GM10266 (cell line): ENCODE data around the gene SEC14L1.
"Not testable (repeated sequence)": the region's sequence is repeated elsewhere in the genome, so short reads cannot be mapped to it uniquely, and the experiment has no call there.

Source experiments
- DNase-seq: peaks from one replicate; pipeline ENCODE4 v3.0.0; 2012; ENCODE audit errors: extremely low spot score
- TF ChIP-seq, protein P1 (sequence below): IDR thresholded peaks from 2 replicates; pipeline ENCODE4 v1.5.1; 2012; ENCODE audit warnings: mild to moderate bottlenecking, low read depth; ENCODE audit not compliant: control insufficient read depth, insufficient read depth; ENCODE audit errors: missing control alignments

SEC14L1 gene

DNA sequence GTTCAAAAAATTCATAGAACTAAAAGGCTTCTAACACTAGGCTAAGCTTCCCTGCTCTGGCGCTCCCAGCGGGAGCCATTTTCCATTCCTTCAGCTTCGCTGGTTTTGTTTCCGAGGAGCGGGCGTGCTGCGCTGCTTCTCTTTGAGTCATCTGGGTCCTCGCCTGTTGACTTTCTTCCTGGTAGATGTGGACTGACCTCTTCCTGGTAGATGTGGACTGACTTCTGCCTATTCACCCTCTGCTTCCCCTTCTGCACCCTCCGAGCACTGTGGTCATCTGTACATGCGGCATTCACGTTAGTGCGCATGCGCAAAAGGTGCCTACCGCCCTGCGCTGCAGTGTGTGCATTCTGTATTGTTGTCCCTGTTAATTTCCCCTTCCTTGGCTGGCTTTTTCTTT is 40.8 kb upstream of the SEC14L1 start:
- TF ChIP-seq, protein P1, sequence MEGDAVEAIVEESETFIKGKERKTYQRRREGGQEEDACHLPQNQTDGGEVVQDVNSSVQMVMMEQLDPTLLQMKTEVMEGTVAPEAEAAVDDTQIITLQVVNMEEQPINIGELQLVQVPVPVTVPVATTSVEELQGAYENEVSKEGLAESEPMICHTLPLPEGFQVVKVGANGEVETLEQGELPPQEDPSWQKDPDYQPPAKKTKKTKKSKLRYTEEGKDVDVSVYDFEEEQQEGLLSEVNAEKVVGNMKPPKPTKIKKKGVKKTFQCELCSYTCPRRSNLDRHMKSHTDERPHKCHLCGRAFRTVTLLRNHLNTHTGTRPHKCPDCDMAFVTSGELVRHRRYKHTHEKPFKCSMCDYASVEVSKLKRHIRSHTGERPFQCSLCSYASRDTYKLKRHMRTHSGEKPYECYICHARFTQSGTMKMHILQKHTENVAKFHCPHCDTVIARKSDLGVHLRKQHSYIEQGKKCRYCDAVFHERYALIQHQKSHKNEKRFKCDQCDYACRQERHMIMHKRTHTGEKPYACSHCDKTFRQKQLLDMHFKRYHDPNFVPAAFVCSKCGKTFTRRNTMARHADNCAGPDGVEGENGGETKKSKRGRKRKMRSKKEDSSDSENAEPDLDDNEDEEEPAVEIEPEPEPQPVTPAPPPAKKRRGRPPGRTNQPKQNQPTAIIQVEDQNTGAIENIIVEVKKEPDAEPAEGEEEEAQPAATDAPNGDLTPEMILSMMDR: no peak
- DNase-seq: no peak

DNA sequence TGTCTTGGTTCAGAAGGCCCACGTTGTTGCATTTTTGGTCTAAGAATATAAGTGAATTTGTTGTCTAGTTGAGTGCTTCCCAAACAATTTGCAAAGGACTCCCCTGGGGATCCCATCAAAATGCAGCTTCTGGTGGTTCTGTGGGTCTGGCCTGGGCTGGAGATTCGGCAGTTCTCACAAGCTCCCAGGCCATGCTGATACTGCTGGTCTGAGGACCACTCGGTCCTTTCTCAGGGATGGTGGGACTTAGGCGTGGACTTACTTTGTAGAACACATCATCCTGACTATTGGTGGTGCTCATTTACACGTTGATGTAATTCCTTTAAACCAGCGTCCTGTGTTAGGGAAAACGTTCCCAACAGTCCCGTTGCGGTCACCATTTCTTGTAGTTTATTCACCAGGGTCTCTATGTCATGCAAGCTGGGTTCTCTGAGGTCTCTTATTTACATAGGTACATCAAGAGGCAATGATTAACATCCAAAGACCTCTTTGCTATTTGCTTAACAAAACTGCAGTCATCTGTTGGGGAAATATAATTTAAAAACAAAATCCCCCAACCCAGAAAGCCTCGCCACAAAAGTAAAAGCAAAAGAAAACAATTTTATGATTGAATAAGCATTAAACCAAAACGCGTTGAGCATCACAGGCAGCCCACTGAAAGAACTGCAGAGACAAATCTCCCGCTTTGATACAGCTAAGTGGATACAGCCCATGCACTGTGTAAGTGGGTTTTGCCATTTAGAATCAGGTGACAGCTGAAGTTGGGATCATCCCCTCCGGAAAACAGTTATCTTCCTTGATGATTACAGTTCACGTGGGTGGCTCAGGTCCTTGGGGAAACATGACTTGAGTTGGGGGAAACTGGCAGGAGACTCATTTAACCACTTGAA is 39.0 kb upstream of the SEC14L1 start:
- TF ChIP-seq, protein P1: no peak
- no peak for DNase-seq

DNA sequence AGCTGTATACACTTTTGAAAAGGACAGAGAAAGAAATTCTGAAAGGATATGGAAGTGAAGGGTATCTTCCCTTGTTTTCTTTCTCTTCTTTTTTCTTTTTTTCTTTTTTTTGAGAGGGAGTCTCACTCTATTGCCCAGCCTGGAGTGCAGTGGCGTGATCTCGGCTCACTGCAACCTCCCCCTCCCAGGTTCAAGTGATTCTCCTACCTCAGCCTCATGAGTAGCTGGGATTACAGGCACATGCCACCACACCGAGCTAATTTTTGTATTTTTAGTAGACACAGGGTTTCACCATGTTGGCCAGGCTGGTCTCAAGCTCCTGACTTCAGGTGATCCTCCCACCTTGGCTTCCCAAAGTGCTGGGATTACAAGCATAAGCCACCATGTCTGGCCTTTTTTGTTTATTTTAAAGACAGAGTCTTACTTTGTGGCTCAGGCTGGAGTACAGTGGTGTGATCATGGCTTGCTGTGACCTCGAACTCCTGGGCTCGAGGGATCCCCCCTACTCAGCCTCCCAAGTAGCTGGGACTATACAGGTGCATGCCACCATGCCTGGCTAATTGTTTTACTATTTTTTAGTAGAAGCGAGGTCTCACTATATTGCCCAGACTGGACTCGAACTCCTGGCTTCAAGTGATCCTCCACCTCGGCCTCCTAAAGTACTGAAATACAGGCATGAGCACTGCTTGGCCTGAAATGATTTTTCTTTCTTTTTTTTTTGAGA is 38.2 kb upstream of the SEC14L1 start:
- not testable (repeated sequence) for DNase-seq

DNA sequence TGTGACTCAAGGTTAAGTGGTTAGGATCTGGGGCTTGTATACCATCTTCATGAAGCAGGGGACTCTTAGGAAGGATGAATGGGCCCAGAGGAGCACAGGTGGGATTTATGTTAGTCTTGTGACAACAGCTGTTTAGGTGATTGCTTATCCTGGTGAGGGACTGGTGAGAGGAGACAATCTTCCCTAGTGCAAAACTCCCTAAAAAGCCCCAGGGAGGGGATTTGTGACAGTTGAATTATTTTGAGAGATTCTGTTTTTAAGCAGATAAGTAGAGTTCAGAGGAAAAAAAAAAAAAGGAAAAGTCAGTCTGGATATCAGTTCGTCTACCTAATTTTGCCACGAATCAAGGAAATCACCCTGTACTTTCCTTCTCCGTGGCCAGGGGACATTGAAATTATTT is 35.1 kb upstream of the SEC14L1 start:
- TF ChIP-seq, protein P1: no peak
- DNase-seq: no peak

DNA sequence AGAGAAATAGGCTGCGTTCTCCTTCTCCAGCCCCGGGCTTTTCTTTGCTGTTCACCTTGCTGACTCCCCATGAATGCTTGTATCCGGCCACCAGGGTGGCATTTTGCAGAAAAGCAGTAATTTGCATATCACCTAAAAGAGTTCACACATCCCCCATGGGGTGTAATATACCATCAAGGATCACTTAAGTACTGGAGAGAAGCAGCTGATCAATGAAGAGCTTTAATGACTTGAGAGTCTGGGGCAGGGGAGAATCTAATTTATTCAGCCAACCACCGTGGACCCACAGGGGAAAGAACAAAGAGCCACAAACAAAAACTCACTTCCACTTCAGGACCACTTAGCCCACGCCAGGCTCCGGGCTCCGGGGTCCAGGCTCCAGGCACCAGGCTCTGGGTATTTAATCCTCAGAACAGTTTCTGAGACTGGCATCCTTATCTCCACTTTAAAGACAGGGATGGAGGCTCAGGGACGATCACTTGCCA is 33.9 kb upstream of the SEC14L1 start:
- TF ChIP-seq, protein P1: no peak
- DNase-seq: peak; percentile 44

DNA sequence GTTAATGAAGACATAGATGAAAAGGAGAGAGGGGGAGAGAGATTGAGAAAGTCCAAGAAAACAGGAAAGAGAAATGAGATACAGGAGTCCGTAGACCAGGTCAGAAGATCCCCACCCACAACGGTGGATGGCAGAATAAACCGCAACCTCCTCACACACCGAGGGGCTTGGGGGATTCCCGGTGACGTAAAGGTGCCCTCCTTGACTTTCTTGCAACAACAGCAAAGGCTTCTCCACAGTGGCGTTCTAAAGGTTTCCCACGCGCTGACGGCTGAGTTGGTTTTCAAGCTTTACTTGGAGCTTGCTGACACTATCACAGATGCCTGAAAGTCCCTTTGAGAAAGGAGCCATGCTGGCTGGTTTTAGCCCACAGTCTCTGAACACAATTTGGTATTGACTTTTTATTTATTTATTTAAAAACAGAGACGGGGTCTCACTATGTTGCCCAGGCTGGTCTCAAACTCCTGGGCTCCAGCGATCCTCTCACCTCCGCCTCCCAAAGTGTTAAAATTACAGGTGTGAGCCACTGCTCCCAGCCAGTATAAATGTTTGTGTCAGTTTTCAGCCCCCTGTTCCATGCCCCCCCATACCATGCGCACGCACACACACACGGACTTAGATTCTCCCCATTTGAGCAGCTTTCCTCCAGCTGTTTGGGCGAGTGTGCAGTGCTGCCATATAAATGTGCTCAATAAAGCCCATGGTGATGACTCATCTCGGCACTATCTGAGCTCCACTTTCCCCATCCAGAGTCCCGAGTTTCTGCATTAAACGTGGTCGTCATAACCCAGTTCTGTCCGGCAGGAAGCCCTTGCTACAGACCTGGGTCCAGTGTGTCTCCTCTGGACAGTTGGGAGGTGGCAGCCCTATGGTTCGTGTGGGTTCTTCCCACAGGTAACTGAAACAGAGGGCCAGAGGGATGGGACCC is 33.0 kb upstream of the SEC14L1 start:
- DNase-seq: peak; percentile 64
- TF ChIP-seq, protein P1: no peak

DNA sequence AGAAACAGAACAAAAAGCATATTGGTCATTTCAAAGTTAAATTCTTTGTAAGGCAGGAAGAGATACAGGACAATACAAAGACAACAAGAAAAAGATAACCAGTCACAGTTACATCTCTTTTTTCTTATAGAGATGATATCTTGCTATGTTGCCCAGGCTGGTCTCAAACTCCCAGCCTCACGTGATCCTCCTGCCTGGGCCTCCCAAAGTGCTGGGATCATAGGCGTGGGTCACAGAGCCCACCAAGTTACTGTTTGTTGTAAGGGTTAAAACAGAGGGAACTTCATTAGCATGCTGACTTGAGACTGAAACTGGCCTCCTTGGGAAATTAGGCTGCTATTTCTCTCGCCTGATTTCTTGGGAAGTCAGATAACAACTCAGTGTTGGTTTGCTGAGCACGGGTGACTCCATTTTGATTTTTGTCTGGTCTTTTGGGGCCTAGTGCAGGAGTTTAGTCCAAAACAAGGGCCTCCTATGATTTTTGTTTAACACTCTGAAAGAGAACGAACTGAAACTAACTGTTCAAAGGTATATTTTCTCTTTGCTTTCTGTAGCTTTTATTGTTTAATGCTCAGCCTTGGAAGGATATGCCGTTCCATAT is 31.5 kb upstream of the SEC14L1 start:
- TF ChIP-seq, protein P1: no peak
- DNase-seq: no peak
